ENCODE data around the gene COL21A1. TPM values are rescaled to one million over a fixed set of nuclear protein-coding genes. Genes with fewer than 3 reads are reported as not detected.

COL21A1 gene
- total RNA-seq, 1 donor from 2014 or later = not detected

- no peak for TF ChIP-seq CTCF (conservative IDR thresholded peaks at IDR 0.05; ENCODE audit: low read depth, low read length)
- DNase-seq (ENCODE audit: low read depth) = no peak
- no peak overlapping the region for H3K4me3 ChIP-seq (ENCODE audit: low read depth, low read length)
Observed at GRCh38 chr6:56147766-56148165, 99.6 kb downstream of the COL21A1 start.

DNA sequence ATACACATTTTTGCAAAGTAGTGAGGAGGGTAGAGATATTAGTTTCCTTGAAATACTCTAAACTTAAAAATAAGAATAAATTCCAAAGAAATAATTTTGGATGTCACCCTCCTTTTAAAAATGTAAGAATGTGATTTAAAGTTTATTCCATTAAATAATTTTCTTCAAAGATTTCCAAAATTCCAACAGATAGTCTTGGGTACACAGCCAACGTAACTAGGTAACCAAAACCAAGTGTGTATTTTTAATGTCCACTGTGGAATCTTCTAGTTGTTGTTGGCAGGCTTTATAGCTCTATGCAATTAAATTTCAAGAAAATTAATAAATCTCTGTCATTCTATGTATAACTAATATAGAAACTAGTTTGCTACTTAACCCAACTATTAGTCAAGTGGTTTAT, 101.3 kb downstream of the COL21A1 start:
- DNase-seq (ENCODE audit: low read depth) = no peak

DNA sequence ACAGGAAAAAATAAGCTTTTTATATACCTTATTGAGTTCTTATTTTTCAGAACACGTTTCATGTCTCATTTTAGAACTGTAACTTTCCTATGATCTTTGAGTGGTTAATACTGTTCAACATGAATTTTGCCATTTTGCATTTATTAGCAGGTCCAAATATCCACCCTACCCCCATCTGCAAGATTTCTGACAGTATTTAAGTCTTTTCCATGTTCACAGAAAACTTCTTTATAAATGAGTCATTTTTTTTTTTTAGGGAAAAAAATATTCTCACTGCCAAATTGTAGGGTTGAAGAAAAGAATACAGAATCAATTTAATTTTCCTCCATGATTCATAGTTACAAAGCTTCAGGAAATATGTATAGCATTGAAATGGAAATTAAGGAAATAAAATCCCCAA, 101.8 kb downstream of the COL21A1 start:
- no peak overlapping the region for H3K4me3 ChIP-seq (ENCODE audit: low read depth, low read length)
- no peak for TF ChIP-seq CTCF (conservative IDR thresholded peaks at IDR 0.05; ENCODE audit: low read depth, low read length)
- no peak for DNase-seq (ENCODE audit: low read depth)

More for the DNA sequence above, 101.3 kb downstream of the COL21A1 start:
- no peak for TF ChIP-seq CTCF (conservative IDR thresholded peaks at IDR 0.05; ENCODE audit: low read depth, low read length)
- H3K4me3 ChIP-seq (ENCODE audit: low read depth, low read length) = no peak overlapping the region

DNA sequence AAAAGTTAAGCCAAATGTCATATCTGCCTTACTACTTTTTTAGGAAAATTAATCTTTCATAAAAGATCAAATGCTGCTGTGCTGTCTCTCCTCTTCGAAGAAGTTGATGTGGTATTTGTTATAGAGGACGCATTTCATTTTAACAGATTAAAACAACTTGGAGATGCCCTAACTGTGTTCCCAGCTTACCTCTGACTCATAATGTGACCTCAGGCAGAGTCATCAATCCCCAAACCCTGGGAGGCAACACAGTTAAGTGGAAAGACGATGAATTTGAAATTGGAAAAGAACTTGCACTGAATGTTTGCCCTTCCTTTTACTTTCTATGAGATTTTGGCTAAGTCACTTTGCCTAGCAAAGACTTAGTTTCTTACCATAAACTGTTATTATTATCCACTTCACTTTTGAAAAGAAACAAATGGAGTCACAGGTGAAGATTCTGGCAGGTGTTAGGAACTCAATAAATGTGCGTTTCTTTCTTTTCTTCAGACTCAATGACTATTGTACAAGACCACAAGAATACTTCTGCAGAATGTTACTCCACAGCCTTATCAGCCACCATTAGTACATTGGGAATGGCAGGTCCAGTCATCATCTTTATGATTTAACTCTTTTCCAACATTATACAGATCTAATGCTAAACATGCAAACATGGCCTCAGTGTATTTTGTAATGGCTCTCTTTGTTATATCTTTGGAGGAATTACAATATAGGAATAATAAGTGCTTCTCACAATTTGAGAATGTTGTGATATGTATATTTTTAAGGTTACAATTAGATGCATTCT, 102.6 kb downstream of the COL21A1 start:
- DNase-seq (ENCODE audit: low read depth) = peak; percentile 3
- no peak for TF ChIP-seq CTCF (conservative IDR thresholded peaks at IDR 0.05; ENCODE audit: low read depth, low read length)
- no peak overlapping the region for H3K4me3 ChIP-seq (ENCODE audit: low read depth, low read length)

DNA sequence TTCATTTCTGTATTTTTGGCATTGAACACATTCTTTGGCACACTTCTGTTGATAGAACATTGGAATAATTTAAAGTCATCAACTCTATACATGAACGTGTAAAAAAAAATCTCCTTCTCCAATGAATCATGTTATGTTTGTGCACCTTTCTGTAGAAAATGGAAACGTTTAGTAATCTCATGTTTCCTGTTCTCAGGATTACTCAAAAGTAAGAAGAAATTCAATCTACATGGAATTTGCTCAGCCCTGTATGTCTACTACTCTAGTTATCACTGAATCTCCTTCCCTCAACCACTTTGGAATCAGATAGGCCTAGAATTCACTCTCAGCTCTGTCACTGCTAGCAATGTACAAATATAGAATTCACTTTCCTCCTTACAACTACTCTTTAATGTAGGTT, 103.6 kb downstream of the COL21A1 start:
- no peak for TF ChIP-seq CTCF (conservative IDR thresholded peaks at IDR 0.05; ENCODE audit: low read depth, low read length)
- H3K4me3 ChIP-seq (ENCODE audit: low read depth, low read length) = no peak overlapping the region
- no peak for DNase-seq (ENCODE audit: low read depth)

- no peak for TF ChIP-seq CTCF (conservative IDR thresholded peaks at IDR 0.05; ENCODE audit: low read depth, low read length)
- DNase-seq (ENCODE audit: low read depth) = no peak
- H3K4me3 ChIP-seq (ENCODE audit: low read depth, low read length) = no peak overlapping the region
Observed at GRCh38 chr6:56140090-56140489, 107.3 kb downstream of the COL21A1 start.

GRCh38 chr6:56115715-56116114, 131.7 kb downstream of the COL21A1 start:
- TF ChIP-seq CTCF (conservative IDR thresholded peaks at IDR 0.05; ENCODE audit: low read depth, low read length) = no peak
- H3K4me3 ChIP-seq (ENCODE audit: low read depth, low read length) = no peak overlapping the region
- DNase-seq (ENCODE audit: low read depth) = no peak

Data from epithelial cell of proximal tubule (primary cell).